Stomach (tissue), 9 donors: ENCODE data around the gene HSD17B12. TPM values are rescaled to one million over a fixed set of nuclear protein-coding genes. Genes with fewer than 3 reads are reported as not detected.

Experiments used
- DNase-seq, 2 donors: peaks; one replicate each; pipeline versions ENCODE4 v3.0.0 to v3.0.0-alpha.2; 2013 to 2019
- H3K27ac ChIP-seq, 5 donors: fragments of 200-600 bp in 4 of 5; sonication (generic) in 4 of 5; one replicate each; pipeline ENCODE4 v1.5.1; 2013 to 2019; ENCODE audit warnings: mild to moderate bottlenecking in 1 of 5, moderate library complexity in 1 of 5
- H3K27me3 ChIP-seq, 3 donors: fragments of 200-600 bp; sonication (generic); one replicate each; pipeline ENCODE4 v1.5.1; 2017 to 2019; ENCODE audit warnings: mixed run types in 1 of 3
- H3K36me3 ChIP-seq, 4 donors: fragments of 200-600 bp; sonication (generic); 1 replicate in 3 of 4; 2 replicates in 1 of 4; pipeline ENCODE4 v1.5.1; 2016 to 2019
- H3K4me1 ChIP-seq, 4 donors: fragments of 200-600 bp; sonication (generic); one replicate each; pipeline ENCODE4 v1.5.1; 2016 to 2019
- H3K4me3 ChIP-seq, 4 donors: fragments of 200-600 bp; sonication (generic) in 3 of 4; one replicate each; pipeline ENCODE4 v1.5.1; 2016 to 2019; ENCODE audit warnings: mild to moderate bottlenecking in 1 of 4
- H3K9me3 ChIP-seq, 4 donors: fragments of 200-600 bp; sonication (generic); one replicate each; pipeline ENCODE4 v1.5.1; 2016 to 2019
- CTCF ChIP-seq, 7 experiments: fragments of 450-650 bp in 4 of 7; fragments of 200-600 bp in 3 of 7; sonication (generic) in 3 of 7; IDR thresholded peaks; one replicate each; pipeline ENCODE4 v1.5.1; 2016 to 2019; ENCODE audit warnings: antibody characterized with exemption in 7 of 7, control low read depth in 2 of 7, mild to moderate bottlenecking in 1 of 7
- EP300 ChIP-seq: sonication (generic); formaldehyde crosslinking; IDR thresholded peaks from one replicate; pipeline ENCODE4 v1.6.1; 2017; ENCODE audit warnings: antibody characterized with exemption
- POLR2A ChIP-seq, 4 donors: fragments of 450-650 bp; IDR thresholded peaks; one replicate each; pipeline ENCODE4 v1.6.1; 2016; ENCODE audit warnings: antibody characterized with exemption in 4 of 4, control low read depth in 2 of 4, mild to moderate bottlenecking in 1 of 4, moderate library complexity in 1 of 4
- POLR2AphosphoS5 ChIP-seq, 3 donors: sonication (generic); formaldehyde crosslinking; IDR thresholded peaks; one replicate each; pipeline ENCODE4 v1.6.1; 2016; ENCODE audit warnings: antibody characterized with exemption in 3 of 3
- WGBS, 5 donors: extraction: QIAGEN DNeasy Blood & Tissue Kit in 3 of 5; methylation state at CpG; one replicate each; pipeline versions ENCODE4 v1.1.5 to v1.1.7; 2013 to 2018; 5-methylcytosine and 5-hydroxymethylcytosine counted together
- intact Hi-C: fragments of 100-400 bp; cut with DNase I; formaldehyde crosslinking; loops from one replicate; pipeline ENCODE4 v1.15.1; 2023; ENCODE audit warnings: low total_unique reads
- polyA plus RNA-seq, 3 donors: library from polyadenylated mRNA; stranded (reverse); fragments of 200-250 nt; gene quantifications; one replicate each; pipeline ENCODE4 v1.2.3, GENCODE V29; 2013
- total RNA-seq, 5 donors: library from RNA; depleted of rRNA; stranded (reverse); fragments of >200 nt; gene quantifications; one replicate each; pipeline versions ENCODE4 v1.1.0 to v1.2.3, GENCODE V29; 2014 to 2016
- donor health status: healthy with polysubstance abuse.
- donor health status: Bipolar disorder and iron deficiency.
- donor health status: healthy.

HSD17B12 gene
- total and polyA plus RNA-seq, 8 donors, result 25.8 to 169 (median 52.4) TPM

GRCh38 chr11:43797337-43797736 lies 116.8 kb downstream of the HSD17B12 start:
- intact Hi-C loops, result no loop called here
- Histone ChIP-seq H3K9me3 (no peaks in the 10 kb centered on the region), H3K36me3 (peaks cover 3 to 37% (median 35%) of the 10 kb centered on the region in 4 donors), H3K4me3 (no peak overlapping the region), H3K27me3 (no peaks in the 10 kb centered on the region), H3K27ac (no peak overlapping the region), H3K4me1 (no peaks in the 10 kb centered on the region)
- TF ChIP-seq POLR2AphosphoS5 (IDR thresholded peaks at IDR 0.05), result no peak
- no peak for TF ChIP-seq EP300
- TF ChIP-seq CTCF (IDR thresholded peaks at IDR 0.05), result no peak
- TF ChIP-seq POLR2A (IDR thresholded peaks at IDR 0.05), result no peak
- WGBS, 5 donors, result 90 to 98% (median 96%) methylated on average over 2 of the region's 2 CpGs
- DNase-seq, result no peak

GRCh38 chr11:43797866-43798265 lies 117.3 kb downstream of the HSD17B12 start:
- TF ChIP-seq POLR2AphosphoS5 (IDR thresholded peaks at IDR 0.05), result no peak
- no peak for TF ChIP-seq CTCF (IDR thresholded peaks at IDR 0.05)
- no peak for TF ChIP-seq POLR2A (IDR thresholded peaks at IDR 0.05)
- TF ChIP-seq EP300, result no peak
- Histone ChIP-seq H3K9me3 (no peaks in the 10 kb centered on the region), H3K27ac (no peak overlapping the region), H3K36me3 (peaks cover 3 to 37% (median 35%) of the 10 kb centered on the region in 4 donors), H3K4me1 (no peaks in the 10 kb centered on the region), H3K4me3 (no peak overlapping the region), H3K27me3 (no peaks in the 10 kb centered on the region)
- 74 to 82% (median 81%) methylated on average over 2 of the region's 2 CpGs for WGBS, 5 donors
- DNase-seq, result no peak
- intact Hi-C loops, result no loop called here

GRCh38 chr11:43802509-43802908 lies 122.0 kb downstream of the HSD17B12 start:
- H3K9me3 ChIP-seq, result no peaks in the 10 kb centered on the region
- peaks cover 3 to 46% (median 37%) of the 10 kb centered on the region in 4 donors for H3K36me3 ChIP-seq
- TF ChIP-seq POLR2AphosphoS5 (IDR thresholded peaks at IDR 0.05), result no peak
- no peak for TF ChIP-seq EP300
- TF ChIP-seq POLR2A (IDR thresholded peaks at IDR 0.05), result no peak
- no peak for TF ChIP-seq CTCF (IDR thresholded peaks at IDR 0.05)
- intact Hi-C loops, result no loop called here
- no peaks in the 10 kb centered on the region for H3K4me1 ChIP-seq
- H3K27me3 ChIP-seq, result no peaks in the 10 kb centered on the region
- H3K27ac ChIP-seq, result no peak overlapping the region
- H3K4me3 ChIP-seq, result no peak overlapping the region
- no peak for DNase-seq

- no peak for TF ChIP-seq POLR2A (IDR thresholded peaks at IDR 0.05)
- TF ChIP-seq EP300, result no peak
- no peak for TF ChIP-seq POLR2AphosphoS5 (IDR thresholded peaks at IDR 0.05)
- no peak for TF ChIP-seq CTCF (IDR thresholded peaks at IDR 0.05)
- Histone ChIP-seq H3K4me1 (no peaks in the 10 kb centered on the region), H3K27me3 (no peaks in the 10 kb centered on the region), H3K4me3 (no peak overlapping the region), H3K27ac (no peak overlapping the region), H3K36me3 (peaks cover 3 to 39% (median 32%) of the 10 kb centered on the region in 4 donors), H3K9me3 (no peaks in the 10 kb centered on the region)
- intact Hi-C loops, result no loop called here
- DNase-seq, result no peak
- WGBS, 5 donors, result 62 to 92% (median 77%) methylated on average over 3 of the region's 3 CpGs
Measured at GRCh38 chr11:43803766-43804165, 123.2 kb downstream of the HSD17B12 start.
